Activated CD4-positive, alpha-beta memory T cell treated with anti-CD3 and anti-CD28 coated beads for 36 hours (primary cell): Measurements from ENCODE around the gene ANK2. TPM values are rescaled to one million over a fixed set of nuclear protein-coding genes. Genes with fewer than 3 reads are reported as not detected.

ENCODE experiments used
- CTCF ChIA-PET: fragments of 350-600 bp; sonication (Branson Sonifier 250); formaldehyde crosslinking; loops from one replicate; lab custom pipeline; 2021; ENCODE audit warnings: antibody characterized with exemption, inconsistent platforms; lab: Charles Lee
- POLR2A ChIA-PET: fragments of 350-600 bp; sonication (Branson Sonifier 250); formaldehyde crosslinking; loops from one replicate; lab custom pipeline; 2021; ENCODE audit warnings: antibody characterized with exemption; lab: Charles Lee
- DNase-seq: peaks from one replicate; pipeline ENCODE4 v3.0.0-alpha.2; 2020
- H3K27ac Mint-ChIP-seq: one replicate; pipeline ENCODE4 v1.8.0; 2021; ENCODE audit warnings: mixed read lengths
- H3K27me3 Mint-ChIP-seq: one replicate; pipeline ENCODE4 v1.8.0; 2021; ENCODE audit warnings: mixed read lengths
- H3K36me3 Mint-ChIP-seq: one replicate; pipeline ENCODE4 v1.8.0; 2021; ENCODE audit warnings: mixed read lengths
- H3K4me1 Mint-ChIP-seq: one replicate; pipeline ENCODE4 v1.8.0; 2021; ENCODE audit warnings: low read depth, mixed read lengths
- H3K4me3 Mint-ChIP-seq: one replicate; pipeline ENCODE4 v1.8.0; 2021; ENCODE audit warnings: mild to moderate bottlenecking, mixed read lengths
- H3K9me3 Mint-ChIP-seq: one replicate; pipeline ENCODE4 v1.8.0; 2021; ENCODE audit warnings: mixed read lengths
- intact Hi-C: fragments of 100-400 bp; cut with micrococcal nuclease; formaldehyde crosslinking; loops from one replicate; pipeline ENCODE4 v1.15.1; 2023
- total RNA-seq, 2 experiments: library from RNA; stranded (reverse); gene quantifications; one replicate each; pipeline ENCODE4 v1.2.3, GENCODE V29; 2021

ANK2 gene
- 1 to 10 TPM in 1 of 2 experiments, under 1 TPM in 1; 0.82 to 1.2 TPM for total RNA-seq

- intact Hi-C loops = no loop called here
- CTCF ChIA-PET = no interaction called here
- Mint-ChIP-seq H3K27me3 (peaks cover 4% of the 10 kb centered on the region), H3K9me3 (no peaks in the 10 kb centered on the region), H3K4me1 (no peaks in the 10 kb centered on the region), H3K36me3 (no peaks in the 10 kb centered on the region), H3K27ac (no peak within 1 kb of the TSS), H3K4me3 (no peak within 1 kb of the TSS)
- POLR2A ChIA-PET = interaction anchor here (0.5 kb wide), 1 partner anchor 1061 kb away, joined by 3 read pairs; no protein-coding TSS in a partner anchor
- DNase-seq = no peak
Observed at GRCh38 chr4:113049421-113050370, at the start of gene ANK2. Gene ANK2, plus strand, starts transcription at chr4:113049653. Its CDS starts 76 bp downstream, at chr4:113049729.

GRCh38 chr4:113003841-113004240, 45.6 kb upstream of the ANK2 start:
- no peaks in the 10 kb centered on the region for H3K9me3 Mint-ChIP-seq
- no peak overlapping the region for H3K4me3 Mint-ChIP-seq
- CTCF ChIA-PET = no interaction called here
- POLR2A ChIA-PET = no interaction called here
- no peaks in the 10 kb centered on the region for H3K4me1 Mint-ChIP-seq
- no peaks in the 10 kb centered on the region for H3K36me3 Mint-ChIP-seq
- intact Hi-C loops = no loop called here
- peaks cover 2% of the 10 kb centered on the region for H3K27me3 Mint-ChIP-seq
- H3K27ac Mint-ChIP-seq = no peak overlapping the region
- DNase-seq = no peak

GRCh38 chr4:113004655-113005054, 44.8 kb upstream of the ANK2 start:
- no peaks in the 10 kb centered on the region for H3K36me3 Mint-ChIP-seq

GRCh38 chr4:113006632-113007031, 42.8 kb upstream of the ANK2 start:
- H3K27ac Mint-ChIP-seq = no peak overlapping the region
- H3K36me3 Mint-ChIP-seq = no peaks in the 10 kb centered on the region
- no peaks in the 10 kb centered on the region for H3K4me1 Mint-ChIP-seq
- CTCF ChIA-PET = no interaction called here
- peaks cover 2% of the 10 kb centered on the region for H3K27me3 Mint-ChIP-seq
- no peaks in the 10 kb centered on the region for H3K9me3 Mint-ChIP-seq
- no peak overlapping the region for H3K4me3 Mint-ChIP-seq
- DNase-seq = no peak
- intact Hi-C loops = no loop called here
- POLR2A ChIA-PET = no interaction called here

More at GRCh38 chr4:113004655-113005054, 44.8 kb upstream of the ANK2 start:
- no peaks in the 10 kb centered on the region for H3K9me3 Mint-ChIP-seq
- H3K27me3 Mint-ChIP-seq = peaks cover 2% of the 10 kb centered on the region
- H3K27ac Mint-ChIP-seq = no peak overlapping the region
- intact Hi-C loops = no loop called here
- POLR2A ChIA-PET = no interaction called here
- H3K4me1 Mint-ChIP-seq = no peaks in the 10 kb centered on the region
- DNase-seq = no peak
- no peak overlapping the region for H3K4me3 Mint-ChIP-seq
- CTCF ChIA-PET = no interaction called here

GRCh38 chr4:113007151-113007550, 42.3 kb upstream of the ANK2 start:
- Mint-ChIP-seq H3K4me3 (no peak overlapping the region), H3K4me1 (no peaks in the 10 kb centered on the region), H3K9me3 (no peaks in the 10 kb centered on the region), H3K27ac (no peak overlapping the region), H3K27me3 (peaks cover 2% of the 10 kb centered on the region), H3K36me3 (no peaks in the 10 kb centered on the region)
- DNase-seq = no peak
- POLR2A ChIA-PET = no interaction called here
- intact Hi-C loops = no loop called here
- CTCF ChIA-PET = no interaction called here

- Mint-ChIP-seq H3K4me1 (no peaks in the 10 kb centered on the region), H3K27ac (no peak overlapping the region), H3K9me3 (no peaks in the 10 kb centered on the region), H3K36me3 (no peaks in the 10 kb centered on the region), H3K4me3 (no peak overlapping the region), H3K27me3 (peaks cover 2% of the 10 kb centered on the region)
- ChIA-PET POLR2A (no interaction called here), CTCF (no interaction called here)
- intact Hi-C loops = no loop called here
- DNase-seq = no peak
Observed at GRCh38 chr4:113008135-113008534, 41.3 kb upstream of the ANK2 start.

- H3K36me3 Mint-ChIP-seq = no peaks in the 10 kb centered on the region
- no peaks in the 10 kb centered on the region for H3K9me3 Mint-ChIP-seq
- CTCF ChIA-PET = no interaction called here
- H3K27me3 Mint-ChIP-seq = peaks cover 2% of the 10 kb centered on the region
- no peaks in the 10 kb centered on the region for H3K4me1 Mint-ChIP-seq
- H3K27ac Mint-ChIP-seq = no peak overlapping the region
- no peak overlapping the region for H3K4me3 Mint-ChIP-seq
- intact Hi-C loops = no loop called here
- POLR2A ChIA-PET = no interaction called here
- DNase-seq = no peak
Observed at GRCh38 chr4:113008716-113009115, 40.7 kb upstream of the ANK2 start.

GRCh38 chr4:113009461-113009860, 40.0 kb upstream of the ANK2 start:
- intact Hi-C loops = no loop called here
- H3K9me3 Mint-ChIP-seq = no peaks in the 10 kb centered on the region
- CTCF ChIA-PET = no interaction called here
- no peak for DNase-seq
- no peak overlapping the region for H3K4me3 Mint-ChIP-seq
- no peak overlapping the region for H3K27ac Mint-ChIP-seq
- H3K4me1 Mint-ChIP-seq = no peaks in the 10 kb centered on the region
- peaks cover 2% of the 10 kb centered on the region for H3K27me3 Mint-ChIP-seq
- POLR2A ChIA-PET = no interaction called here
- H3K36me3 Mint-ChIP-seq = no peaks in the 10 kb centered on the region

GRCh38 chr4:113012122-113012725, 37.2 kb upstream of the ANK2 start:
- Mint-ChIP-seq H3K27ac (no peak overlapping the region), H3K36me3 (no peaks in the 10 kb centered on the region), H3K4me1 (no peaks in the 10 kb centered on the region), H3K27me3 (peaks cover 2% of the 10 kb centered on the region), H3K4me3 (no peak overlapping the region), H3K9me3 (no peaks in the 10 kb centered on the region)
- POLR2A ChIA-PET = no interaction called here
- CTCF ChIA-PET = no interaction called here
- intact Hi-C loops = no loop called here
- DNase-seq = no peak

GRCh38 chr4:113012786-113013185, 36.7 kb upstream of the ANK2 start:
- no peak overlapping the region for H3K27ac Mint-ChIP-seq
- DNase-seq = no peak
- ChIA-PET CTCF (no interaction called here), POLR2A (no interaction called here)
- intact Hi-C loops = no loop called here
- no peak overlapping the region for H3K4me3 Mint-ChIP-seq
- no peaks in the 10 kb centered on the region for H3K4me1 Mint-ChIP-seq
- H3K36me3 Mint-ChIP-seq = no peaks in the 10 kb centered on the region
- no peaks in the 10 kb centered on the region for H3K9me3 Mint-ChIP-seq
- no peaks in the 10 kb centered on the region for H3K27me3 Mint-ChIP-seq

- H3K9me3 Mint-ChIP-seq = no peaks in the 10 kb centered on the region
- no peak overlapping the region for H3K27ac Mint-ChIP-seq
- ChIA-PET POLR2A (no interaction called here), CTCF (no interaction called here)
- no peaks in the 10 kb centered on the region for H3K36me3 Mint-ChIP-seq
- no peak for DNase-seq
- H3K27me3 Mint-ChIP-seq = no peaks in the 10 kb centered on the region
- no peak overlapping the region for H3K4me3 Mint-ChIP-seq
- H3K4me1 Mint-ChIP-seq = no peaks in the 10 kb centered on the region
- intact Hi-C loops = no loop called here
Observed at GRCh38 chr4:113013751-113014150, 35.7 kb upstream of the ANK2 start.

- H3K4me3 Mint-ChIP-seq = no peak overlapping the region
- no peaks in the 10 kb centered on the region for H3K4me1 Mint-ChIP-seq
- H3K27ac Mint-ChIP-seq = no peak overlapping the region
- DNase-seq = no peak
- intact Hi-C loops = no loop called here
- POLR2A ChIA-PET = no interaction called here
- no peaks in the 10 kb centered on the region for H3K27me3 Mint-ChIP-seq
- H3K36me3 Mint-ChIP-seq = no peaks in the 10 kb centered on the region
- CTCF ChIA-PET = no interaction called here
- H3K9me3 Mint-ChIP-seq = no peaks in the 10 kb centered on the region
Observed at GRCh38 chr4:113016377-113016776, 33.1 kb upstream of the ANK2 start.
